ENCODE measurements around the gene EXOSC7.

GRCh38 chr3:45057557-45057956, 81.5 kb downstream of the EXOSC7 start:
- TF ChIP-seq CTCF (conservative IDR thresholded peaks at IDR 0.05 in 1 of 2, IDR thresholded peaks at IDR 0.05 in 1 of 2; ENCODE audit: extremely low read depth in 1 of 2, insufficient read depth in 1 of 2, low read depth in 1 of 2, low read length in 2 of 2) (no peak), EZH2 (IDR thresholded peaks at IDR 0.05; ENCODE audit: borderline replicate concordance, low read length) (no peak)
